CMK (cell line): ENCODE measurements around the gene MAP2K7.
"Not testable (repeated sequence)": the region's sequence is repeated elsewhere in the genome, so short reads cannot be mapped to it uniquely, and the experiment has no call there.

ENCODE experiments used
- DNase-seq: peaks from one replicate; pipeline ENCODE4 v3.0.0-alpha.2; 2010; ENCODE audit warnings: low read depth

MAP2K7 gene

DNA sequence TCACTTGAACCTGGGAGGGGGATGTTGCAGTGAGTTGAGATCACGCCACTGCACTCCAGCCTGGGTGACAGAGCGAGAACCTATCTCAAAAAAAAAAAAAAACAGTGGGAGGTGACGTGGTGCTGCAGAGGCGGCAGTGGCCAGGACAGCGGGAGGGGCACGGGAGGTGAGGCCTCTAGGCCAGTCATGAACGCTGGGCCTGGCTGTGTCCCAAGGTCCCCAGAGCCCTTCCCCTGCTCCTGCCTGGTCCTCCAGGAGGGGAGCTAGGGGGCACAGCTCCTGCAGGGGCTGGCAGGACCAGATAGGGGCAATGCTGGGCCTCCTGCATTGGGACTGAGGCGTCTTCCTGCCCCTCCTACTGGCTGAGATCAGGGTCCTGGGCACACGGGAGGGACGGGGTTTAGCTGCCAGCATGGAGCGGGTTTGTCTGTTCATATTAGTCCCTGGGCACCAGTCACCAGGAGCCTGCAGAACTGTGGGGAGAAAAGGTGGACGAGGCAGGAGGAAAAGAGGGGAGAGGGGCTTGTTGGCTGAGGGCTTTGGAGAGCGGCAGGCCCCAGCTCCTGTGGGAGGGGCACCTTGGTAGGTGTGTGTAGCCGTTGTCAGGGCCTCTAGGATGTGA is 4.5 kb downstream of the MAP2K7 start:
- DNase-seq = no peak

DNA sequence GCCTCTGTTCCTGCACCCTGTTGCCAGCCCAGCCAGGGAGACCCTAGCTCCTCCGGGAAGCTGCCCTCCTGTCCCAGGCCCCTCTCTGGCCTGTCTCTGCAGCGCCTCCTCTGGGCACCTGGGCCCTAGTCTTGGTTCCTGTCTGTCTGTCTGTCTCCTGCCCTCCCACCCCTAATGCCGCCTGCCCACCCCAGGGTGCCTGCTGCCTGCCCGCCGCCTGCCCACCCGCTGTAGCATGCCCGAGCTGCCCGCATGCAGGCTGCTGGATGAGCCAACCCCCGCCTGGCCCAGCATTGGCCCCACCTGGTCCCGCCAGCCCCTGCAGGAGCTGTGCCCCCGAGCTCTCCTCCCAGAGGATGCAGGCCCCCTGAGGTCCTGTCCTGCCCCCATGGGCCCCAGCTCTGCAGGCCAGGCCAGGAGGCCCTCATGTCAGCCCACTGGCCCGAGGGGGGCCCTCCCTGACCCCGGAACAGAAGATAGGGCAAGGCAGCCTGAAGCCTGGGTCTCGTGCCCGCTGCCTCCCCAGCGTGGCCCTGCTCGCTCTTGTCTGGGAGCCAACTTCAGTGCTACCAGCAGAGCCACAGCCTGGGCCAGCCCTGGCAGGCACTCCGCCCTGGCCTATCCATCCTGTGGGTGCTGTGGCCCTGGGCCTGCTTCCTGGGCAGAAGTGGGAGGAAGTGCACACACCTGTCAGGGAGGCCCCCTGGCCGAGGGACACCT is 5.2 kb downstream of the MAP2K7 start:
- no peak for DNase-seq

DNA sequence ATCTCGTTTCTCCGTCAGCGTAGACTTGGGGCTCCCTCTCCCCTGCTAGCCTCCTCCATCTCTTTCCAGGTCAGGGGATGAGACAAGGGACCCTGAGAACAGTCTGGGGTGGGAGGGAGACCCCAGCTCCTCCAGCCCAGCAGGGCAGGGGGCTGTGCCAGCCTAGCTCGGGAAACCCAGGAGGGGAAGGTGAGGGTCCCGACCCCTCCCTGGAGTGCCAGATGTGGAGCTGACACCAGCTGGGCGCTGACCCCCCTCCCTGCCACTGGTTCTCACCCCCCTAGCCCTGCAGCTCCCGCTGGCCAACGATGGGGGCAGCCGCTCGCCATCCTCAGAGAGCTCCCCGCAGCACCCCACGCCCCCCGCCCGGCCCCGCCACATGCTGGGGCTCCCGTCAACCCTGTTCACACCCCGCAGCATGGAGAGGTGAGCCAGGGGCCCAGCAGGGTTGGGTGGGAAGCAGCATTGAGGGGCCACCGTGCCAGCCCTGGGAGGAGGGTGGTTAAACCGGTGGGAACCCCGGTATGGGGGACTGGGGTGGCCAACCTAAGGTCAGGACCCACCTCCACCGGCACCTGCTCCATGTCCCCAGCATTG is 5.9 kb downstream of the MAP2K7 start:
- no peak for DNase-seq

DNA sequence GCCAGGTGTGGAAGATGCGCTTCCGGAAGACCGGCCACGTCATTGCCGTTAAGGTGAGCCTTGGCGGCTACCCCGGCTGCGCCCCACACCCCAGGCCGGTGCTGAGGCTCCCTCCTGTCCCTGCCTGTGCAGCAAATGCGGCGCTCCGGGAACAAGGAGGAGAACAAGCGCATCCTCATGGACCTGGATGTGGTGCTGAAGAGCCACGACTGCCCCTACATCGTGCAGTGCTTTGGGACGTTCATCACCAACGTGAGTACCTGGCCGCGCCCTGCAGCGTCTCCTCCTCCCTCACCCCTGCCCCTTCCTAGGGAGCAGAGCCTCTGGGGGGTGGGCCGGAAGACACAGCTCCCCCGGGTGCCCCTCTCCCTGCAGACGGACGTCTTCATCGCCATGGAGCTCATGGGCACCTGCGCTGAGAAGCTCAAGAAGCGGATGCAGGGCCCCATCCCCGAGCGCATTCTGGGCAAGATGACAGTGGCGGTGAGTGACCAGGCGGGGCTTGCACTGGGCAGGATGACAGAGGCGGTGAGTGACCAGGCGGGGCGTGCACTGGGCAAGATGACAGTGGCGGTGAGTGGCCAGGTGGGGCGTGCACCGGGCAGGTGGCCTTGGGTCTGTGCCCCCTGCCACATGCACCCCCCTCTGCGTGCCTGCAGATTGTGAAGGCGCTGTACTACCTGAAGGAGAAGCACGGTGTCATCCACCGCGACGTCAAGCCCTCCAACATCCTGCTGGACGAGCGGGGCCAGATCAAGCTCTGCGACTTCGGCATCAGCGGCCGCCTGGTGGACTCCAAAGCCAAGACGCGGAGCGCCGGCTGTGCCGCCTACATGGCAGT is 6.9 kb downstream of the MAP2K7 start:
- DNase-seq = no peak

DNA sequence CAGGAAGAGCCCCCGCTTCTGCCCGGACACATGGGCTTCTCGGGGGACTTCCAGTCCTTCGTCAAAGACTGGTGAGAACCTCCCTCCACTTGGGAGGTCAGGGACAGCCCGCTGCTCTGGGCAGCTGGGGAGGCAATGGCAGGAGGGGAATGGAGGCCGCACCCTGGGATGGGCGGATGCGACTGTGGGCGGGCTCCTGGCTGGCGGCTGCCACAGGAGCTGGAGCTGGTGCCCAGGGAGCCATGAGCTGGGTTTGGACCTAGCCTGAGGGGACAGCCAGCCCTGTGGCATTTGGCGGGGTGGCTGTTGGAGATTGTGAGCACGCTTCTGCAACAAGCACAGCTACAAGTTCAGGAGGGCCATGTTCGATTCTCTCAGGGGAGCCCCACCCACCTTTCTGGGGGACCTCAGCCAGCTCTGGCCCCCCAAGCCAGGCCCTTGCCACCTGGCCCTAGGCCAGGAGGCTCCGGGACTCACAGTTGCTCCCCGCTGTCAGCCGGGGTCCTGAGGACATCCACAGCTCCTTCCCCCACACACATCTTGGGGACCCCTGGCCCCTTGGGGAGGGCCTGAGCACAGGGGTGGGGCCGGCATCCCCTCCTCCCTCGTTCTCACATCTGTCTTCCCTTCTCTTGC is 7.9 kb downstream of the MAP2K7 start:
- DNase-seq = no peak

DNA sequence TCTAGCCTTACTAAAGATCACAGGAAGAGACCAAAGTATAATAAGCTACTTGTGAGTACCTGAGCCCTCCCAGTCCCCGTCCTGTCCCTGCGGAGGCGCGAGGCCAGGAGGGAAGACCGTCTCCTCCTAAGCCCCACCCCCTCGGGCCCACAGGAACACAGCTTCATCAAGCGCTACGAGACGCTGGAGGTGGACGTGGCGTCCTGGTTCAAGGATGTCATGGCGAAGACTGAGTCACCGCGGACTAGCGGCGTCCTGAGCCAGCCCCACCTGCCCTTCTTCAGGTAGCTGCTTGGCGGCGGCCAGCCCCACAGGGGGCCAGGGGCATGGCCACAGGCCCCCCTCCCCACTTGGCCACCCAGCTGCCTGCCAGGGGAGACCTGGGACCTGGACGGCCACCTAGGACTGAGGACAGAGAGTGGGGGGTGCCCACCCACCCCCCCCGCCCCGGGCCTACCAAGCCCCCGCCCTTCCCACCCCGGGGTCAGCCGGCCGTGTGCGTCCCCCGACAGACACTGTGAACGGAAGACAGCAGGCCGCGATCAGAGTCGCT is 8.5 kb downstream of the MAP2K7 start:
- DNase-seq = no peak

DNA sequence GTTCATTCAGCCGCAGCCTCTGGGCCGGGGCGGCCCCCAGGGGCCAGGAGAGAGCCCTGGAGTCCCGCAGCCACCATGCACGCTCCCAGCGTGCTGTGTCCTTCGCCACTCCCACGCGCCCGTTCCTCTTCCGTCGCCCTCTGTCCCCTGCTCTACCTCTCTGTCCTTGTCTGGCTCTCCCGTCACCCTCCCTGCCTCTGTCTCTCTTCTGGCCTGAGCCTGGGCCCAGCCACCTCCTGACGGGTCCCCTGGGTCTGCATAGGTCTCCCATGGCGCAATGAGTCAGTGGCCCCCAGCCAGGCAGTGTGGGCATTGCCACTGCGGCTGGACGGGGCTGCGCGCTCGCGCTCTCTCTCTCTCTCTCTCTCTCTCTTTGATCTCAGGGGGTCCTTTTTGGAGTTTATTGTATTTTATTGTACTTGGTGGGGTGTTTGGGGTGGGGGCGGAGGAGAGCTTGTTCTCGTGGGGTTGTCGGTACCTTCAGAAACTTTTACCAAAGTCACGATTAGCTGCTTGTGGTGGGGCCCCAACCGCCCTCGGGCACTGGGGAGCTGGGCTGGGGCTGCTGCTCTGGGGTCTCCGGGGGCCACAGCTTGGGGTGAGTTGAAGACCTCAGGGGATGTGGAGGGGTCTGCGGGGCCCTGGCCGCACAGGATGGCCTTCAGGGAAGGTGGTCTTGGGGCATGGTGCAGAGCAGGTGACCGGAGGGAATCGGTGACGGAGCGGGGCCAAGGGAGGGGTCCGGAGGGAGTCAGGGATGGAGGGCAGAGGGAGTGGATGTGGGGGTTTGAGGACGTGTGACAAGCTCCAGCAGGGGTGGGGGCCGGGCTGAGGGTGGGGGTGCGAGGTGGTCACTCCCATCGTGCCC is 9.3 kb downstream of the MAP2K7 start:
- no peak for DNase-seq

DNA sequence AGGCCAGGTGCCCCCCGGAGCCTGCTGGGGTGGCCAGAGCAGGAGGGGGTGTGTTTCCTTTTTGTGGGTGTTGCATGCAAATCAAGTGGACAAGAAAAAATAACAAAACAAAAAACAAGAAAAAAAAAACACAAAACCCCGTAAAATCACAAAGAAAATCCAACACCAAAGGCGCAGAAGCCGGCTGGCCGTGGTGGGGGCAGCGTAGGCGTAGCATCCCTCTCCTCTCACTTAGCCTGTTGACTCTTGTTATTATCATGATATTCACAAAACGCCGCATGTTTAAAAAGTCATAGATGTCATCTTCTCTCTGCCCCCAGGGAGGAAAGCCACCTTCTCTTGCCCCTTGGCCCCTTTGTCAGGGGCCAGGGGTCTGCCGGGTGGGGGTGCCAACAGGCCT is 10.0 kb downstream of the MAP2K7 start:
- DNase-seq = no peak

DNA sequence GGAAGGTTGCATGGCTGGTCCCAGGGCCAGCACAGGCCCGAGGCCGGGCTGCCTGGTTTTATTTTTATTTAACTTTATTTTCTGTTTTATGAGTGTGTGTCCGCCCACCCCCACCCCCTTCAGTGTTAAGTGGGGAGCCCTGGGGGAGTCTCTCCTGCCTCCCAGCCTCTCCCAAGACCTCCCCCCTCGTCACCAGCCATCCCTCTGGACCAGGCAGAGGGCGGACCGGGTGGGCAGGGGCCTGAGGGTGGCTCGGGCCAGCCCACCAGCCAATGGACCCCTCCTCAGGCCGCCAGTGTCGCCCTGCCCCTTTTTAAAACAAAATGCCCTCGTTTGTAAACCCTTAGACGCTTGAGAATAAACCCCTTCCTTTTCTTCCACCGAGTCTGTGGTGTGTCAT is 10.4 kb downstream of the MAP2K7 start:
- no peak for DNase-seq

DNA sequence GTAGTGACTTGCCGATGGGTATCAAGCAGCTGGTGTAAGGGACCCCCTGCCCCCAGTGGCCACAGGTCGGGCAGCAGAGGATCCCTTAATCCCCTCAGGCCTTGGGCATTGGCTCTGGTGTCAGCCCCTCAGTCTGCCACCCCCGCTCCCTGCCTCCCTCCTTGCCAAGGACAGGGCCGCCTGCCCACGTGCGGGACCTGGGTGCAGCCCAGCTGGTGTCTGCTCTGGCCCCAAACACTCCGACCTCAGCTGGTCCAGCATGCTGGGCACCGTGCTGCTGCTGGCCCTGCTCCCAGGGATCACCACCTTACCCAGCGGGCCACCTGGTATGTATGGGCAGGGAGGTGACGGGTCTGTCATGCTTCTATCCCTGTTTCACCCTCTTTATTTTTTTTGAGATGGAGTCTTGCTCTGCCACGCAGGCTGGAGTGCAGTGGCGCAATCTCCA is 10.9 kb downstream of the MAP2K7 start, which contains the start of gene TGFBR3L:
TSS of gene TGFBR3L (plus strand) at position 233 of the 448 bp plus-strand sequence.
- no peak for DNase-seq

DNA sequence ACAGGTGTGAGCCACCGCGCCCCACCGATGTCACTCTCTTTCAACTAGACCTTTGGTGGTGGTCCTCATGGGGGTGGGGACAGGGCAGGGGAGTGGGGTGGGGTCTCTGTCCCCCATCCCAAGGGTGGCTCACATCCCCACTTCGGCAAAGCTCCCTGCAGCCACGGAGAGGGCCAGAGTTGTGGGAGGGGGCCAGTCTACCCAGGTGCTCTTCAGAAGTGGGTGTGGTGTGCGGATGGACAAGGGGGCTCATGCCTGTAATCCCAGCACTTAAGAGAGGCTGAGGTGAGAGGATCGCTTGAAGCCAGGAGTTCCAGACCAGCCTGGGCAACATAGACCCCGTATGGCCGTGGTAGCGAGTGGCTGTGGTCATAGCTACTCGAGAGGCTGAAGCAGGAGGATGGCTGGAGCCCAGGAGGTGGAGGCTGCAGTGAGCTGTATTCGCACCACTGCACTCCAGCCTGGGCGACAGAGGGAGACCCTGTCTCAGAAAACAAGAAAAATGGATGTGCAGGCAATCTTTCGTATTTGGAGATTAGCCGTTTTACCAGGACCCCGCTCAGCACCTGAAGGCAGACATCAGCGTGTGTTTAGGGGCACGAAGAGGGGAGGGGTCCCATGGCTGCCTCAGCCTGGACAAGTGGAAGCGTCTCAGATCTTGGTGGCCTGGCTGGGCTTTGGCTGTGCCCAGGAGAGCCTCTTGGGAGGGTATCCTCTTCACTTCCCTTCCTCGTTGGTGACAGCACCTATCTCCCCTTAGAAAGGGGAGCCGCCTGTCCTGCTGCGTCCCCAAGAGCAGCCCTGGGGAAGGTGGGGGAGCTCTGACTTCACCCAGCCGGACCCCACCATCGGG is 11.8 kb downstream of the MAP2K7 start:
- no peak for DNase-seq

DNA sequence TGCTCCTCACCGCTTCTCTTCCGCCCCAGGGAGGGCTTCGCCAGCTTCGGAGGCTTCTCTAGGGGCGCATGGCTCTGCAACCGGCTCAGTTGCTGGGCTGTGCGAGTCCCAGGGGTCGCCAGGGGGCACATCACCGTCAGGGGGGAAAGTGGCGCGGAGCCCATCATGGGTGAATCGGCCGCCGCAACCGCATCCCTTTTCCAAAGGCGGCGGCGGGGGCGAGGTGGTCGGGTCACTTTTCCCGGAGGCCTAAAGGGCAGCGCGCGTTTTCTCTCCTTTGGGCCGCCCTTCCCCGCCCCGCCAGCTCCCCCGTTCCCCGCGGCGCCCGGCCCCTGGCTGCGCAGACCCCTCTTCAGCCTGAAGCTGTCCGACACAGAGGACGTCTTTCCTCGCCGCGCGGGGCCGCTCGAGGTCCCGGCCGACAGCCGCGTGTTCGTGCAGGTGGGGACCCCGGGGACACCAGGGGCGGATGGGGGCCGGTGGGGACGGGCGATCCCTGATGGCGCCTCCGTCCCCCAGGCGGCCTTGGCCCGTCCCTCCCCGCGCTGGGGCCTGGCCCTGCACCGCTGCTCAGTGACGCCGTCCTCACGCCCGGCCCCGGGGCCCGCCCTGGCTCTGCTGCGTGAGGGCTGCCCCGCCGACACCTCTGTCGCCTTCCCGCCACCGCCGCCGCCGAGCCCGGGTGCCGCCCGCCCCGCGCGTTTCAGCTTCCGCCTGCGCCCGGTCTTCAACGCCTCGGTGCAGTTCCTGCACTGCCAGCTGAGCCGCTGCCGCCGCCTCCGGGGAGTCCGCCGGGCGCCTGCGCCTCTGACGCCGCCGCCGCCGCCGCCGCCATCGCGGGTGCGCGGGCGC is 12.7 kb downstream of the MAP2K7 start:
- no peak for DNase-seq

DNA sequence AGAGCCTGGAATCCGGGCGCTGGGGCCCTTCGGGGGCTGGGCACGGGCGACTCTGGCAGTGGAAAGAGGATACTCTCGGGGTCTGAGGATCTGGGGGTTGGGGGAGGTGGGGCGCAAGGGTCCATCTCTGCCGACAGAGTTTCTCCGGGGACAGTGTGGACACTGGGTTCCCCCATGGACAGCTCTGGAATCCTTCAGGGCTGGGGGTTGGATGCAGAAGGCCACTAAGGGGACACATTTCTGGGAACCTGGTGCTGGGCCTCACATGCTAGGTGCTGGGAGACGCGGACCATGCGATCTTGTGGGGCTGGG is 13.2 kb downstream of the MAP2K7 start:
- no peak for DNase-seq

DNA sequence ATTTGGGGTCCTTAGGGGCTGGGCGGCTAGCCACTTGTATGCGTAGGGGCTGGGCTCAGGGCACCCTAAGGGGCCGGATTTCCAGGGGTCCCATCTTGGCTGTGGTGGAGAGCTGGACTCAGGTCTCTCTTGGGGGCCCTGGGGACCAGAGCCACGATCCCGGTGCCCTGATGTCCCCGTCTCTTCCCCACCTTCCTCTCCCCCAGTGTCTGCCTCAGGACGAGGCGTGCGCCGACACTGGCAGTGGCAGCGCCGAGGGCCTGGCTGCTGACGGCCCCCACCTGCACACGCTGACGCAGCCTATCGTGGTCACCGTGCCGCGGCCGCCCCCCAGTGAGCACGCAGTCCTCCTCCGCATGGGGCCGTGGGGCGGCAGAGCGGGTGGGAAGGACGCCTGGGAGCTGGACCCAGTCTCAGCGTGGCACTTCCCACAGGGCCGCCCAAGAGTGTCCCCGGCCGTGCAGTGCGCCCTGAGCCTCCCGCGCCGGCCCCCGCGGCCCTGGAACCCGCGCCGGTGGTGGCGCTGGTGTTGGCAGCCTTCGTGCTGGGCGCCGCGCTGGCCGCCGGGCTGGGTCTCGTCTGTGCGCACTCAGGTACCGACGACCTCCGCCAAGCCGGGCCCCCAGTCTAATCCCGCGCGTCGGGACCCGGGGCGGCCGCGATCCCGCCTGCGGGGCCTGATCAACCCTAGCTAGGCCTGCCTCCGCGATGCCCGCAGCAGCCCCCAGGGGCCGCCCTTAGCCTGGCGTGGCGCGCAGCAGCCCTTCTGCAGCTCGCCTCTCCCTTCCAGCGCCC is 13.8 kb downstream of the MAP2K7 start:
- no peak for DNase-seq

DNA sequence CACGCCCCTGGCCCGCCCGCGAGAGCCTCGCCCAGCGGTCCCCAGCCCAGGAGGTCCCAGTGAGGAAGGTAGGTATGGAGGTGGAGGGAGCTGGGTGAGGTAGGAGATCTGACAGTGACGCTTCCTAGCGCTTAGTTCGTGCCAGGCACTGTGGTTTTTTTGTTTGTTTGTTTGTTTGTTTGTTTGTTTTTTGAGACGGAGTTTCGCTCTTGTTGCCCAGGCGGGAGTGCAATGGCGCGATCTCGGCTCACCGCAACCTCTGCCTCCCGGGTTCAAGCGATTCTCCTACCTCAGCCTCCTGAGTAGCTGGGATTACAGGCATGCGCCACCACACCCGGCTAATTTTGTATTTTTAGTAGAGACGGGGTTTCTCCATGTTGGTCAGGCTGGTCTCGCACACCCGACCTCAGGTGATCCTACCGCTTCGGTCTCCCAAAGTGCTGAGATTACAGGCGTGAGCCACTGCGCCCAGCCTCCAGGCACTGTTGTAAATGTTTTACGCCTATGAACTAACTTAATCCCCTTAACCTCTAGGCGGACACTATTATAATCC is 14.5 kb downstream of the MAP2K7 start:
- not testable (repeated sequence) for DNase-seq

DNA sequence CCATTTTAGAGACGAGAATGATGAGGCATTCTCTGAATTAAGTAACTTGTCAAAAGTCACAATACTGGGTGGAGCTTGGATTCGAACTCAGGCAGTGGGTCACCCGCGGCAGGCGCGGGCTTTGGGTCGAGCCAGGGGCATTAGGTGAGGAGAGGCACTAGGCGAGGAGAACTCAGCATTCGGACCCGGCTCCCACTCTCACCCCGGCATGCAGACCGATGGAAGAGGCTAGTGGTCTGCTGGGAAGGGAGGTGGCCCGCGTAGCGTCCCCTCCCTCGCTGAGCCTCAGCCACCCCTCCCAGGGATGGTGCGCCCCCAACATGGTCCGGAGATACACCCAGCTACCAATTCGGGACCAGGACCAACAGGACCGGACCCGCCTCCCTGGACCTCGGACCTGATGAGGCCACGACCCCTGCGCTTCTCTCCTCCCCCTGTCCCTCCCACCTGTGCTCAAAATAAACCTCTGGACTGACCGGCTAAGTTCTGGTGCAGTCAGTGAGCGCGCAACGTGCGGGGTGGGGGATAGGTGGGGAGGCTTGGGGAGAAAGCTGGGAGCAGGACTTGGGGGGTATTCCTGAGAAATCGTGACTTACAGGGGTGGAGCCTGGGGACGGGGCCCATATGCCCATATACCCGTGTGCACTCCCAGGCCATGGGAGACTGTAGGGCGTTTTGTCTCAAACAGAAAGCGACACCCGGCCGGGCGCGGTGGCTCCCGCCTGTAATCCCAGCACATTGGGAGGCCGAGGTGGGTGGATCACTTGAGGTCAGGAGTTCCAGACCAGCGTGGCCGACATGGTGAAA is 15.1 kb downstream of the MAP2K7 start:
- DNase-seq = no peak
